Activated T-helper 2 cell treated with anti-CD3 and anti-CD28 coated beads, Interferon-gamma antibody, Interleukin-2, Interleukin-4, amounts not matched to agents 10 μg/mL and 5 μg/mL and 100 μg/mL, durations not matched to agents 14 hours and 24 hours and 36 hours (primary cell): ENCODE results near the gene COX14. TPM values are rescaled to one million over a fixed set of nuclear protein-coding genes. Genes with fewer than 3 reads are reported as not detected.
"Not testable (repeated sequence)": the region's sequence is repeated elsewhere in the genome, so short reads cannot be mapped to it uniquely, and the experiment has no call there.

Experiments used
- DNase-seq: peaks from one replicate; pipeline ENCODE4 v3.0.0; 2021; ENCODE audit warnings: low spot score
- H3K27ac Mint-ChIP-seq: one replicate; pipeline ENCODE4 v1.8.0; 2021; ENCODE audit warnings: mixed read lengths
- H3K27me3 Mint-ChIP-seq: one replicate; pipeline ENCODE4 v1.8.0; 2021; ENCODE audit warnings: low read depth, mixed read lengths
- H3K36me3 Mint-ChIP-seq: one replicate; pipeline ENCODE4 v1.8.0; 2021; ENCODE audit warnings: low read depth, mixed read lengths
- H3K4me1 Mint-ChIP-seq: one replicate; pipeline ENCODE4 v1.8.0; 2021; ENCODE audit warnings: low read depth, mixed read lengths
- H3K4me3 Mint-ChIP-seq: one replicate; pipeline ENCODE4 v1.8.0; 2021; ENCODE audit warnings: low read depth, mild to moderate bottlenecking, moderate library complexity, mixed read lengths
- H3K9me3 Mint-ChIP-seq: one replicate; pipeline ENCODE4 v1.8.0; 2021; ENCODE audit warnings: mixed read lengths
- intact Hi-C: fragments of 100-400 bp; cut with micrococcal nuclease; formaldehyde crosslinking; loops from one replicate; pipeline ENCODE4 v1.15.1; 2023
- total RNA-seq: library from RNA; stranded (reverse); gene quantifications from 2 replicates; pipeline ENCODE4 v1.2.3, GENCODE V29; 2022

COX14 gene
- total RNA-seq, 1 donor from 2014 or later = 38.1 TPM

DNA sequence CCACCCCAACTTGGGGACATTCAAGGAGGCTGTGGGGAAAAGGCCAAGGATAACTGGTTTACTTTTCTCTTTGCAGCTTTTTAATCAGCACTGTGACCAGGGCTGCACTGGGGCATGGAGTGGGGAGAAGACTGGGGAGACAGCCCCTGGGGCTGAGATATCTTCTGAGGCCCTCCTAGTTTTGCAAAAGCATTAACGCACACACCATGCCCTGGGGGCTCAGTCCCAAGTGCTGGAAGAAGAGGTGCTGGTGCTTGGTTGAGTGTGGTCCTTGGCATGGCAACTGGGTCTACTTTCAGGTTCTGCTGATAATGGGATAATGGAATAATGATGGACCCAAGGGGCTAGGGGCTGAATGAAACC, 36.2 kb upstream of the COX14 start:
- H3K27ac Mint-ChIP-seq = no peak overlapping the region
- H3K27me3 Mint-ChIP-seq = no peaks in the 10 kb centered on the region
- DNase-seq = no peak
- H3K9me3 Mint-ChIP-seq = no peaks in the 10 kb centered on the region
- H3K36me3 Mint-ChIP-seq = no peaks in the 10 kb centered on the region
- H3K4me1 Mint-ChIP-seq = peaks cover 3% of the 10 kb centered on the region
- no peak overlapping the region for H3K4me3 Mint-ChIP-seq
- intact Hi-C loops = no loop called here

DNA sequence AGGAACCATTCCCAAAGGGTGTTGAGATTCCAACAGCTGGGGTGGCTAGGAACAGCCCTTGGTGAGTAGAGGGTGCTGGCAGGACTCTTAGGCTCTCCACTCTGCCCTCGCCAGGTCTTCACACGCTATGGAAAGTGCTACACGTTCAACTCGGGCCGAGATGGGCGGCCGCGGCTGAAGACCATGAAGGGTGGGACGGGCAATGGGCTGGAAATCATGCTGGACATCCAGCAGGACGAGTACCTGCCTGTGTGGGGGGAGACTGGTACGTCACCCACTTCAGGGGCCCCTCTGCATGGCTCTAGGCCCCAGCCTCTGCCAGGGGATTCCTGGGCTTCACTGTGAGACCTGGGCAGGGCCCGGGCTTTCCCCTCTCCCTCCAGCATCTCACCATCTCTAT, 34.9 kb upstream of the COX14 start:
- Mint-ChIP-seq H3K4me1 (peaks cover 2% of the 10 kb centered on the region), H3K27ac (no peak overlapping the region), H3K4me3 (no peak overlapping the region), H3K27me3 (no peaks in the 10 kb centered on the region), H3K9me3 (no peaks in the 10 kb centered on the region), H3K36me3 (no peaks in the 10 kb centered on the region)
- DNase-seq = no peak
- intact Hi-C loops = no loop called here

DNA sequence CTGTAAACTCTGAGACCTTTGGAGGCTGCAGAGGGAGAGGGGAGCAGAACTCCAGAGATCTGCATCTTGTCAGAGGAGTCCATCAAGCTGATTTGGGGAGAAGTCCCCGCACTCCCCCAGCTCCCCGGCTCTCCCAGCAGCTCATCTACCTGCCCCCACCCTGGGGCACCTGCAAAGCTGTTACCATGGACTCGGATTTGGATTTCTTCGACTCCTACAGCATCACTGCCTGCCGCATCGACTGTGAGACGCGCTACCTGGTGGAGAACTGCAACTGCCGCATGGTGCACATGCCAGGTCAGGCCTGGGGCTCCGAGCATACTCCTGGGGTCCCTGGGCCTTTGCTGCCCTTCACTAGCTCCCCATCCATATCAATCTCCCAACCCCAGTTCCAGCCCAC, 33.8 kb upstream of the COX14 start:
- Mint-ChIP-seq H3K9me3 (no peaks in the 10 kb centered on the region), H3K27me3 (no peaks in the 10 kb centered on the region), H3K4me1 (peaks cover 2% of the 10 kb centered on the region), H3K36me3 (no peaks in the 10 kb centered on the region), H3K27ac (no peak overlapping the region), H3K4me3 (no peak overlapping the region)
- DNase-seq = no peak
- intact Hi-C loops = no loop called here

DNA sequence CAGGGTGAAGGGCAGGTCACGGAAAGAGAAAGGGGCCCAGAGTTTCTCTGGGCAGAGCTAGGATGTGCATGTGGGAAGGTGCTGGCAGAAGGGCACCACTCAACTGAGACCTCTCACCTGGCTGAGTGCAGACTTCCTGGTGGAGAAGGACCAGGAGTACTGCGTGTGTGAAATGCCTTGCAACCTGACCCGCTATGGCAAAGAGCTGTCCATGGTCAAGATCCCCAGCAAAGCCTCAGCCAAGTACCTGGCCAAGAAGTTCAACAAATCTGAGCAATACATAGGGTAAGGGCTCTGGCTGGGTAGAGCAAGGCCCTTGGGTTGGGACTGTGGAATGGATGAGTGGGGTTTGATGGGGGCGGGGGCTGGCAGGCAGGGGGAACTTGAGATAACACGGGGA, 32.3 kb upstream of the COX14 start:
- Mint-ChIP-seq H3K27me3 (no peaks in the 10 kb centered on the region), H3K4me1 (peaks cover 5% of the 10 kb centered on the region), H3K36me3 (no peaks in the 10 kb centered on the region), H3K4me3 (no peak overlapping the region), H3K9me3 (no peaks in the 10 kb centered on the region), H3K27ac (no peak overlapping the region)
- intact Hi-C loops = no loop called here
- DNase-seq = no peak

DNA sequence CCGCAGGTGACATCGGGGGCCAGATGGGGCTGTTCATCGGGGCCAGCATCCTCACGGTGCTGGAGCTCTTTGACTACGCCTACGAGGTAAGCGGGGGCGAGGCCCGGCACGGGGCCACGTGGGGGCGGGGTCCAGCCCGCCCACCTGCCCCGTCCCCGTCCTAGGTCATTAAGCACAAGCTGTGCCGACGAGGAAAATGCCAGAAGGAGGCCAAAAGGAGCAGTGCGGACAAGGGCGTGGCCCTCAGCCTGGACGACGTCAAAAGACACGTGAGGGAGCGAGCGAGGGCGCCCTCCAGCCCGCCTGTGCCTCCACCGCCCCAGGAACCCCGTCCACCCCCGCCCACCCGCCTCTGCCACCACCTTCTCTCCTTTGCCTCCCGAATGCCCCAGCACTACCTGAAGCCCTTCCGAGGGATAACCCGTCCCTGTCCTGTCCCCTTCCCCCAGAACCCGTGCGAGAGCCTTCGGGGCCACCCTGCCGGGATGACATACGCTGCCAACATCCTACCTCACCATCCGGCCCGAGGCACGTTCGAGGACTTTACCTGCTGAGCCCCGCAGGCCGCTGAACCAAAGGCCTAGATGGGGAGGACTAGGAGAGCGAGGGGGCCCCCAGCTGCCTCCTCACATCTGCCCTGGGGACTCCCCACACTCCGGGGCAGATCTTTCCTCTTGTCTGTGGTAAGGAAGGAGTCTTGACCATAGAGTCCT, 30.8 kb upstream of the COX14 start:
- intact Hi-C loops = no loop called here
- Mint-ChIP-seq H3K9me3 (no peaks in the 10 kb centered on the region), H3K4me3 (no peak overlapping the region), H3K27me3 (no peaks in the 10 kb centered on the region), H3K4me1 (peaks cover 10% of the 10 kb centered on the region), H3K36me3 (peaks cover under 1% of the 10 kb centered on the region), H3K27ac (no peak overlapping the region)
- DNase-seq = no peak

DNA sequence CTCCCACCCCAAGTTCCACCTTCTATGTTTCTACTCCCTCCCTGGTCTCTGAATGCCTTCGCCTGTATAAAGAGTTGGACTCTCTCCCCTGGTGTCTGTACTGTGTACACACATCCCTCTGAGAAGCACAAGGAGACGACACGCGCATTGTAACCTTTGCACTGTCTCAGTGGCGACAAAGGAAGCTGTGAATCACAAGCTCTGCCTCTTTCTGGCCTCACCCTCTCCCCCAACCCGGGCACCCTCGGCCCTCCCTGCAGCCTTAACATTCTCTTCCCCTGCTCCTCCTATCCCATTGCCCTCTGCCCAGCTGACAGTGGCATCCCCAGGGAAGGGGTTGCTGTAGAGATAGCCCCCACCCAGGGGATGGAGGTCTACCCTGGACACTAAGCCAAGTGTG, 29.4 kb upstream of the COX14 start:
- Mint-ChIP-seq H3K27me3 (no peaks in the 10 kb centered on the region), H3K36me3 (peaks cover 12% of the 10 kb centered on the region), H3K9me3 (no peaks in the 10 kb centered on the region), H3K4me1 (peaks cover 18% of the 10 kb centered on the region), H3K4me3 (no peak overlapping the region), H3K27ac (no peak overlapping the region)
- intact Hi-C loops = no loop called here
- no peak for DNase-seq

DNA sequence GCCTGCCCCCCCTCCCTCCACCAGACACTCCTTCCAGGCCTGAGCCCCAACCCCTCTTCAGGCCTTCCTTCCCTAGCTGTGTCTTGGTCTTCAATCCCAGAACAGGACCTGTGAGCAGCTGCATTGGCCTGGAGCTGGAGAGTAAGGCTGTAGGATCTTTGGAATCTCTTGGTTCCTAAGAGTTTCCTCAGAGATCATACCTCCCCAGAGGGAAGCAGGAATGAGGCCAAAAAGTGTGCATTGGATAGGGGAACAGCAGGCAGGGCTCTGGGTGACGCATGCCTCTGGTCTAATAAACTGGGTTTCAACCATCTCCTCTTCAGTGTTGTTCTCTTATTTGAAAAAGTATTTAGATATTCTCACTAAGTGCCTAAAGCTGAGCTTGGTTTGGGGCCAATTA, 28.7 kb upstream of the COX14 start:
- Mint-ChIP-seq H3K9me3 (no peaks in the 10 kb centered on the region), H3K4me3 (peak overlapping the region; percentile 84), H3K27ac (peak overlapping the region; percentile 80), H3K27me3 (no peaks in the 10 kb centered on the region), H3K36me3 (peaks cover 19% of the 10 kb centered on the region), H3K4me1 (peaks cover 22% of the 10 kb centered on the region)
- intact Hi-C loops = no loop called here
- DNase-seq = no peak

DNA sequence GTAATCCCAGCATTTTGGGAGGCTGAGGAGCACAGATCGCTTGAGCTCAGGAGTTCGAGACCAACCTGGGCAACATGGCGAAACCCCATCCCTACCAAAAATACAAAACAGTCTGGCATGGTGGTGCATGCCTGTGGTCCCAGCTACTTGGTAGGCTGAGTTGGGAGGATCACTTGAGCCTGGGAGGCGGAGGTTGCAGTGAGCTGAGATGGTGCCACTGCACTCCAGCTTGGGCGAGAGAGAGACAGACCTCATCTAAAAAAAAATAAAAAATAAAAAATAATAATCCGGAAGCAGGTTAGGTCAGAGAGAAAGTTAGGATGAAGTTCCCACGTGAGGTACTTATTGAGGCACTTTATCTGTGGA, 27.6 kb upstream of the COX14 start:
- Mint-ChIP-seq H3K27ac (peak overlapping the region; percentile 93), H3K36me3 (peaks cover 28% of the 10 kb centered on the region), H3K4me3 (peak overlapping the region; percentile 88), H3K4me1 (peaks cover 29% of the 10 kb centered on the region)
- H3K9me3 Mint-ChIP-seq, DNase-seq, H3K27me3 Mint-ChIP-seq, intact Hi-C loops: not testable (repeated sequence)

DNA sequence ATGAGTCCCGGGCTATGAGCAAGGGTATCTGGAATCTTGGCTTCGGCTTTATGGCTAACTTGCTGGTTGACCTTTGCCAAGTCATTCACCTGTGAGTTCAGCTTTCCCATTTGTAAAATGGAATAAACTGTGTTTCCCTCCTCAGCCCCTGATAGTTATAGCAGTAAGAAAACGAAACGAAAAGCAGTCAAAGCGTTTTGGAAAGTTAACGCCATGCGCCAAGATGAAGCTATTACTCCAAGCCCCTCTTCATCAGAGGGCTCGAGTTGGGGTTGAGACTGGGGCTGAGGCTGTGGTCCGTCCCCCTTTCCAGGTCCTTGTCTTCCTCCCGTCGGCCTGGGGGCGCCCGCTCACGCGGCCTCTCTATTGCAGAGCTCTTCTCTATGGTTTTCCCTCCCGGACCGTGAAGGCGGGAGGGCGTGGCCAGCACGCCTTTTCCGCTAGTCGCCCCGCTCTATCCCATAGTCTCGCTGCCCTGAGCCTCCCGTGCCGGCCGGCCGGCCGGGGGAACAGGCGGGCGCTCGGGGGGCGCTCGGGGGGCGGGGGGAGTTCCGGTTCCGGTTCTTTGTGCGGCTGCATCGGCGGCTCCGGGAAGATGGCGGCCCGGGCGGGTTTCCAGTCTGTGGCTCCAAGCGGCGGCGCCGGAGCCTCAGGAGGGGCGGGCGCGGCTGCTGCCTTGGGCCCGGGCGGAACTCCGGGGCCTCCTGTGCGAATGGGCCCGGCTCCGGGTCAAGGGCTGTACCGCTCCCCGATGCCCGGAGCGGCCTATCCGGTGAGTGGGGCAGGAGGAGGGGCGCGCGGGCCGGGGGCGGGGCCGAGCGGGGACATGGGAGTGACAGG, 27.0 kb upstream of the COX14 start, which contains the start of gene SMARCD1:
TSS of gene SMARCD1 (plus strand) at position 568 of the 840 bp plus-strand sequence. CDS start at position 596, 28 bp downstream.
- DNase-seq = peak; percentile 77

DNA sequence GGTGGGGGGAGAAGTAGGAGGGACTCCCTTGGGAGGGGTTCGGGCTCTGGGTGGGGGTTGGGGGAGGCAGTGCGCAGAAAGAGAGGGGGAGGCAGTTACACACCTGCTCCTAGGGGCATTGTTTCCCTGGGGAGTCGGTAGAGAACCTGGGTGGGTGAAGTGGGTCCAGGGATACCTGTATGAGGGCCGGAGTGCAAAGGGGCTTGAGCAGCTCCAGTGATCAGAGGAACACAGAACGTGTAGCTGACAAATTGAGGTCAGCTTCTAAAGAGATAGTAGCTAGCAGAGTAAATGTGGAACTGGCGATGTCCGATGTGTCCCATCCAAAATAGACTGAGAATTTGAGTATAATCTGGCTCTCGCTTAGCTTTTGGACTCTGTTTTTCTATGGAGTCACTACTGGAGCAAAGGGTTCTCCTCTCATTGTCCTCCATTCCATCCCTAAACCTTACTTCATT, 26.4 kb upstream of the COX14 start:
- H3K9me3 Mint-ChIP-seq = no peaks in the 10 kb centered on the region
- peaks cover 38% of the 10 kb centered on the region for H3K36me3 Mint-ChIP-seq
- no peaks in the 10 kb centered on the region for H3K27me3 Mint-ChIP-seq
- H3K4me3 Mint-ChIP-seq = peak overlapping the region; percentile 78
- no peak for DNase-seq
- H3K27ac Mint-ChIP-seq = peak overlapping the region; percentile 71
- peaks cover 29% of the 10 kb centered on the region for H3K4me1 Mint-ChIP-seq
- intact Hi-C loops = loop anchor here (1.0 to 5.0 kb wide), 2 partner anchors 26 to 317 kb away; partner anchors contain the start of gene LARP4

More for the DNA sequence above, 27.0 kb upstream of the COX14 start, which contains the start of gene SMARCD1:
- intact Hi-C loops = loop anchor here (1.0 to 5.0 kb wide), 2 partner anchors 26 to 317 kb away; partner anchors contain the start of gene LARP4
- Mint-ChIP-seq H3K9me3 (no peaks in the 10 kb centered on the region), H3K27ac (peak within 1 kb of the TSS; percentile 93), H3K4me1 (peaks cover 29% of the 10 kb centered on the region), H3K4me3 (peak within 1 kb of the TSS; percentile 88), H3K36me3 (peaks cover 33% of the 10 kb centered on the region), H3K27me3 (no peaks in the 10 kb centered on the region)

DNA sequence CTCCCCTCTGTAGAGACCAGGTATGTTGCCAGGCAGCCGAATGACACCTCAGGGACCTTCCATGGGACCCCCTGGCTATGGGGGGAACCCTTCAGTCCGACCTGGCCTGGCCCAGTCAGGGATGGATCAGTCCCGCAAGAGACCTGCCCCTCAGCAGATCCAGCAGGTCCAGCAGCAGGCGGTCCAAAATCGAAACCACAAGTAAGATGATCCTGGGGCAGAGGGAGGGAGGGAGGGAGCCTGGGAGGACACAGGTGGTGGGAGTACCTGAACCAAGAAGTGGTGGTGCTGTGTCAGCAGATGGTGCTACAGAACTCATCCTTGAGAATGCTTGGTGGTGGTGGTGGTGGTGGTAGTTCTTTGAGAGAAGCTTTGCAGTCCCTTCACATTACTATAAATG, 25.9 kb upstream of the COX14 start:
- Mint-ChIP-seq H3K27ac (peak overlapping the region; percentile 71), H3K27me3 (no peaks in the 10 kb centered on the region), H3K36me3 (peaks cover 41% of the 10 kb centered on the region), H3K4me1 (peaks cover 29% of the 10 kb centered on the region), H3K9me3 (no peaks in the 10 kb centered on the region), H3K4me3 (peak overlapping the region; percentile 78)
- intact Hi-C loops = loop anchor here (5.0 kb wide), 1 partner anchor 316 kb away; the partner anchor contains the start of gene LARP4
- DNase-seq = no peak

DNA sequence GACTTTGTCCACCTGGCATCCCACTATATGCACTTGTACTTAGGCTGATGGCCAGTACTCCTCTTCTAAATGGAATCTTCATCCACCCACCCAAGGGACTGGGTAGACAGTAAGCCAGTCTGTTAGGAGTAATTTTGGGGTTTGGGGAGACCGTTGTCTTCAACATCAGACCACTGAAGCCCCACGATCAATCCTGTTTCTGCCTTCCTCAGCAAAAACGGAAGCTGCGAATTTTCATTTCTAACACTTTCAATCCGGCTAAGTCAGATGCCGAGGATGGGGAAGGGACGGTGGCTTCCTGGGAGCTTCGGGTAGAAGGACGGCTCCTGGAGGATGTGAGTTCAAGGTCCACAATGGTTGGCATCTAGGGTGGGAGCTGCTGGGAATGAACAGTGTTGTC, 24.9 kb upstream of the COX14 start:
- peaks cover 51% of the 10 kb centered on the region for H3K36me3 Mint-ChIP-seq
- no peaks in the 10 kb centered on the region for H3K9me3 Mint-ChIP-seq
- H3K27ac Mint-ChIP-seq = no peak overlapping the region
- peaks cover 29% of the 10 kb centered on the region for H3K4me1 Mint-ChIP-seq
- intact Hi-C loops = loop anchor here (5.0 kb wide), 1 partner anchor 315 kb away; the partner anchor contains the start of gene LARP4
- no peak for DNase-seq
- peak overlapping the region; percentile 9 for H3K4me3 Mint-ChIP-seq
- H3K27me3 Mint-ChIP-seq = no peaks in the 10 kb centered on the region

DNA sequence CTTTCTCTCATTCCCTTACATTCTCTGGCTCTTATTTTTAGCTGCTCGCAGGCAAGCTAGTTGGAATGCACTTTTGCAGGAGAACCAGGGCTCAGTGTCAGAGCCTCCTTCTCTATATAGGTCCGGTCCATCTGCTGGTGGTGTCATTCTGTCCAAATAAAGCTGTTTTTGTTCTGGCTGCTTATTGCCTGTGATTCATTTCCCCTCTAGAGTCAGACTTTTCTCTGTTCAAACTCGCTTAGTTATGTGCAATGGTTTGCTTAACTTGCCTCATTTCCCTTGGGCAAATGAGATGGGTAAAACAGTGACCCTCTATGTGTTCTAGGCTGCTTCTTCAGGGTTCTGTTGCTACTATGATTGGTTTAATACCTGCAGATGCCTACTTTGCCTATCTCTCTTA, 24.0 kb upstream of the COX14 start:
- H3K27ac Mint-ChIP-seq = no peak overlapping the region

More for the DNA sequence above, 24.0 kb upstream of the COX14 start:
- Mint-ChIP-seq H3K9me3 (no peaks in the 10 kb centered on the region), H3K36me3 (peaks cover 51% of the 10 kb centered on the region), H3K4me3 (peak overlapping the region; percentile 27), H3K4me1 (peaks cover 29% of the 10 kb centered on the region), H3K27me3 (no peaks in the 10 kb centered on the region)
- DNase-seq = no peak
- intact Hi-C loops = loop anchor here (2.0 to 5.0 kb wide), 2 partner anchors 79 to 314 kb away; partner anchors contain the start of genes CERS5 and LARP4
